GM21423 (cell line): ENCODE measurements around the gene RRAD.
"Not testable (repeated sequence)": the region's sequence is repeated elsewhere in the genome, so short reads cannot be mapped to it uniquely, and the experiment has no call there.

ENCODE experiments used
- ATAC-seq: cut with Tn5 transposase; IDR thresholded peaks from one replicate; pipeline ENCODE4 v1.9.1; 2021; ENCODE audit warnings: mild to moderate bottlenecking, moderate library complexity; ENCODE audit not compliant: unreplicated experiment

Gene RRAD

DNA sequence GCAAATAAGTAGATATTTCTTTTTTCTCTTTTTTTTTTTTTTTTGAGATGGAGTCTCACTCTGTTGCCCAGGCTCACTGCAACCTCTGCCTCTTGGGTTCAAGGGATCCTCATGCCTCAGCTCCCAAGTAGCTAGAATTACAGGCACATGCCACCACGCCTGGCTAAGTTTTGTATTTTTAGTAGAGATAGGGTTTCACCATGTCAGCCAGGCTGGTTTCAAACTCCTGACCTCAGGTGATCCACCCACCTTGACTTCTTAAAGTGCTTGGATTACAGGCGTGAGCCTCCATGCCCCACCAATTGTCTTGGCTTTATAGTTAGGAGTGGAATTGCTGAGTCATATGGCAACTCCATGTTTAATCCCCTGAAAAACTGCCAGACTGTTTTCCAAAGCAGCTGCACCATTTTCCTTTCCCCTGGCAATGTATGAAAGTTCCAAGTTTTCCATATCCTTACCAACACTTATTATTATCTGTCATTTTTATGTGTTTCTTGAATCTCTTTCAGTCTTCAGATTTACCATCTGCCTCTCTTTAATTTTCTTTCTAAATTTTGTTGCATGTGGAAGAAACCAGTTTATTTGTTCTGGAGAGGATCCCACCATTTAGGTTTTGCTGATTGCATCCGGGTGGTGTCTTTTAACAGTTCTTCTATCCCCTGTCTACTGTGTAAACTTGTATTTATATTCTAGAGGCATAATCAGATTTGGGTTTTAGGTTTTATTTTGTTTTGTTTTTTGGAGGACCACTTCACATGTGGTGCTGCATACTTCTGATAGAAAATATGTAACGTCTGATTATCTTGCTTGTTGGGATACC is 25.8 kb upstream of the RRAD start:
- ATAC-seq, result no peak

DNA sequence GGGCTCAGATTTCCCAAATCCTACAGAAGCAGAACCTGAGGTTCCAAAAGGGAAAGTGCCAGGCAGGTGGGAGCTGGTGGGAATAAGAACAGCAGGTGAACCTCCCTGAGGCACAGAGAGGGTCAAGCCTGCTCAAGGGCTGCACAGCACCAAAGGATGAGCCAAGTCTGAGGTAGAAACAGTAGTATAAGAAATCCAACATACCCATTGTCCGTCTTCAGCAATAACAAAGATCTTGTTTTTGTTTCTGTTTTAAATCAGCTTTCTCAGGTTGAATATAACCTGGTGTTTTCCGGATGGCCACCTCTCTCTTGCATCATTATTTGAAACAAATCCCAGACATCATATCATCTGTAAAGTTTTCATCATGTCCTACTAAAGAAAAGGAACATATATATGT is 25.1 kb upstream of the RRAD start:
- ATAC-seq, result no peak

DNA sequence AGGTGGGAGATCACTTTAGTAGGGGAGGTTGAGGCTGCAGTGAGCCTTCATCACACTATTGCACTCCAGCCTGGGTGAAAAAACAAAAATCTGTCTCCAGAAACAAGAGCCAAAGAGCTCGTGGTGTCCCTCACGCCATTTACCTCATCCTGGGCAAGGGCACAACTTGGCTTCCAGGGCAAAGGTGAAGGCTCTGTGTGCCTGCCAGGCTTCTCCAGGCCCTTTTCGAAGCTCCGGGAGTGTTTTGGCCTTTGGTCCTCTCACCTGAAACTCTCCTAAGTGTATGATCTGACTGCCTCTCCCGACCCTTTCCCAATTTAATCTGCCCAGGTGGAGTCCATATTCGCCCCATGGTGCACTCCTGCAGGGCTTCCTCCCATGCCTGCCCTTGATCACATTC is 24.1 kb upstream of the RRAD start:
- ATAC-seq, result no peak

DNA sequence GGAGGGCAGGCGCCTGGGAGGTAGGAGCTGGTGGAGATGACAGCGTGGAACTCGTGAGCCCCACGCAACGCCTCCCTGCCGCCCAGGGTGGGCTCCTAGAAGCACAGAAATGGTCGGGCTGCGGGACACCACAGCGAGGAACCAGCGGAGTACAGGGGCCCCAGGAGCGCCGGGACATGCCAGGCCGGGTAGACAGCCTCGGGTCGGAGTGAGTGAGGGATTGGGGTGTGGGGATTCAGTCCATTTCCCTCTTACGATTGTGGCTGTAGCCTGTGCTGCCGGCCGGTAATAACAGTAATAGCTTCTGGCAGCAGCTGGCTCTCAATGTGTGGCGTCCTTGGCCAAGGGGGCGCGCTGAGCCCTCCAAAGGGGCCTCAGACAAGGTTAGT is 23.5 kb upstream of the RRAD start:
- no peak for ATAC-seq

DNA sequence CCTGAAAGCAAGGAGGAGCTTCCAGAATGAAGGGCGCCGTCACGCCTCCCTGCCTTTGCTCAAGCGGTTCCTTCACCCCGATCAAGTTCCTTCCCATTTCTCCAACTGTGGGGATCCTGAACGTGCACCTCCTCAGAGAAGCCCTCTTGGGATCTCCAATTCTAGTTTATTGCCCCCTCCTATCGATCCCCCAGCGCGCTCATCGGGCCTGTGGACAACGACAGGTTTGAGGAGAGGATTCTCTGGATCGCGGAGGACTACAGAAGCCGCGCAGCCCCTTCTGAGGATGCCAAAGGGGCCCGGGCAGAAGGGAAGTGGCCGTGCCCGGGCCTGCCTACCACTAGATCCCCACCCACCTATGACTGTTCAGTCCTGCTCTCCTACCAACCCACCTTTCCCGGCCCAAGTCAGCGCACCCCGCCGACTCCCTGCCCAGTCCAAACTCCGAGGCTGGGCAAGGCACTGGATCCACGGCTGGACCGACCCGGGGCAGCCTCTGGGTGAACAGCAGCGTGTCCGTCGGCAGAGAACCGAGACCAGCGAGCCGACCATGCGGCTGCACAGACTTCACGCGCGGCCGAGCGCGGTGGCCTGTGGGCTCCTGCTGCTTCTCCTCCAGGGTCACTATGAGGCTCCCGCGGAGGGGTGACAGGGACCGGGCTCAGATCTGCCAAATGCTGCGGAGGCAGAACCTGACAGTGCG is 22.9 kb upstream of the RRAD start:
- no peak for ATAC-seq

DNA sequence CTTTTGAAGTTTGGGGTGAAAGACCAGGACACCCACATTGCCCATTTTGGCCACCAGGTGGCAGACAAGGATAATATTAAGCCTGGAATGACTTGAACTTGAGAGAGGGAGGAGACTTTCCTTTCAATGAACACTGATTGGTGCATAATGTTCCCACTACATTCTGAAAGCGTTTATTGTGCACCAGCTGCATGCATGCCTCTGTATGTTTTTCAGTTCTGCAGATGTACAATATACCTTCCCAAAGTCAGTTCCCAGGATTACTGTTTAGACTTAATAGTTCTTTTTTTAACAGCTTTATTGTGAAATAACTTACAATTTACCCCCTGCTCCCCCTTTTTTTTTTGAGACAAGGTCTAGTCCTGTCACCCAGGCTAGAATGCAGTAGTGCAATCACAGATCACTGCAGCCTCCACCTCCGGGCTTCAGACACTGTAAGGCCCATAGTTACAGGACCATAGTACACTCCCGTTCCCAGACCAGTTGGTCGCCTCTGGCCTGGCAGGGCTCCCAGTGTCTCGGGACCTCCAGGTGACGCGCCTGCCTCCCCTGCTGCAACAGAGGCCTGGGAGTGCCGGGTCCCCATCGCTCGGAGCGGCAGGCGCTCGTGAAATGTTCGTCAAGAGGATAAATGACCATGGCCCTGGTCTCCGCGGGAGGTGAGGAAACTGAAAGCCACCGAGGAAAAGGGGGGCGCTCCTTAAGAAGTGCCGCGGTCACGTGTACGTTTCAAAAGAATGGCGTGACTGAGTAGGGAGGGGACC is 22.1 kb upstream of the RRAD start:
- ATAC-seq, result peak; percentile 59

DNA sequence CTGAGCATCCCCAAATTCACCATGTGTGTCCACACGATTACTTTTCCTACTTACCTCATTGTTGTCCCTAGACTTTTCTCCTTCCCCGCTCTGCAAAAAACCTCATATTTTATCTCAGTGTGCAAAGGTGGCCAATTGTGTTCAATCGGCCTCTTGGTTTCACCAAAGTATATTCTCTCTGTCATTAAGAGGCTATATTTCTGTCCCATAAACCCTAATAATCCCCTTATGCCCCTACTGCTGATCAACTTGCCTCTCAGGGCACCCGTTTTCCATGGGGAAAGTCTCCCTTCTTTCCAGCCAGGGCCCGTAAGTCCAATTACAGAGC is 21.6 kb upstream of the RRAD start:
- no peak for ATAC-seq

DNA sequence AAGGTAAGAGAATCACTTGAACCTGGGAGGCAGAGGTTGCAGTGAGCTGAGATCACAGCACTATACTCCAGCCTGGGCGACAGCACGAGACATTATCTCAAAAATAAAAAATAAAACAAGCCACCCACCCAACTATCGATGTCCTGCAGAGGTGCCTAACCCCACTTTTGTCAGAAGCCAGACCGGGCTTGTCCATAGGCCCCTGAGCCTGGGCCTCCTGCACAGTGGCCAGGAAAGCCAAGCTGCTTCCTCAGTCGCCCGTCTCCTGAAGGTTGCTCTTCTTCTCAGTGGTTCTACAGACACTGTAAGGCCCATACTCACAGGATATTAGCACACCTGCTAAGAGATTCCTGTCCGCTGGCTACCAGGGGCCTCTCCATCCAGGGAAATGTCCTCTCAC is 21.2 kb upstream of the RRAD start:
- ATAC-seq, result no peak

DNA sequence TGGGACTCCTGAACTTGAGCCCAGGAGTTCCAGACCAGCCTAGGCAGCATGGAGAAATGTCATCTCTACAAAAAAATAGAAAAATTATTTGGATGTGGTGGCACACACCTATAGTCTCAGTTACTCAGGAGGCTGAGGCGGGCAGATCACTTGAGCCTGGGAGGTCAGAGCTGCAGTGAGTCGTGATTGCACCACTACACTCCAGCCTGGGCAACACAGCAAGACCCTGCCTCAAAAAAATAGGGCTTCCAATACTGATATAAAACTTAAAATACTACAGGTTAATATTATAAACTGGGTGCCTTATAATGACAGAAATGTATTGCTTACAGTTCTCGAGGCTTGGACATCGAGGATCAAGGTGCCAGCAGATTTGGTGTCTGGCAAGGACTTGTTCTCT is 20.6 kb upstream of the RRAD start:
- ATAC-seq, result no peak

DNA sequence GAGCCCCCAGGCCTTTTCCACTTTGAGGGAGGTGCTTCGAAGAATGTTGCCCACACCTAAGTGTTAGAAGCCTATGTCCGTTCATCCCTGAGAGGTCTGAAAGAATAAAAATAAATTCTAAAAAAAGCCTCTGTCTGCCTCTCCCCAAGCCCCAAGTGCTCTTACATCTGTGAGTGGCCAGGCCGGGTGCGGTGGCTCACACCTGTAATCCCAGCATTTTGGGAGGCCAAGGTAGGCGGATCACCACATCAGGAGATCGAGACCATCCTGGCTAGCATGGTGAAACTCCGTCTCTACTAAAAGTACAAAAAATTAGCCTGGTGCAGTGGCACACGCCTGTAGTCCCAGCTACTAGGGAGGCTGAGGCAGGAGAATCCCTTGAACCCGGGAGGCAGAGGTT is 19.6 kb upstream of the RRAD start:
- not testable (repeated sequence) for ATAC-seq

DNA sequence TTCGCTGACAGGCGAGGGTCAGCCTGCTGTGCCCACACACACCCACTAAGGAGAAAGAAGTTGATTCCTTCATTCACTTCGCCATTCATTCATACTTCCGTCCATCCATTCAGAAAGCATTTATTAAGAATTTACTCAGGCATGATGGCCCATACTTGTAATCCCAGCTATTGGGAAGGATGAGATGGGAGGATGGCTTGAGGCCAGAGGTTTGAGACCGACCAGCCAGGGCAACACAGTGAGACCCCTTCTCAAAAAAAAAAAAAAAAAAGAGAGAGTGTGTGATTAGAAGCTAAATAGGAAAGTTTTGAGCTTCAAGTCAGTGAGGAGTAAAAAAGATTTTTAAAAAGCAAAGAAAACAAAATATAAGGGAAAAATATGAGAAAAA is 18.7 kb upstream of the RRAD start:
- ATAC-seq, result no peak

DNA sequence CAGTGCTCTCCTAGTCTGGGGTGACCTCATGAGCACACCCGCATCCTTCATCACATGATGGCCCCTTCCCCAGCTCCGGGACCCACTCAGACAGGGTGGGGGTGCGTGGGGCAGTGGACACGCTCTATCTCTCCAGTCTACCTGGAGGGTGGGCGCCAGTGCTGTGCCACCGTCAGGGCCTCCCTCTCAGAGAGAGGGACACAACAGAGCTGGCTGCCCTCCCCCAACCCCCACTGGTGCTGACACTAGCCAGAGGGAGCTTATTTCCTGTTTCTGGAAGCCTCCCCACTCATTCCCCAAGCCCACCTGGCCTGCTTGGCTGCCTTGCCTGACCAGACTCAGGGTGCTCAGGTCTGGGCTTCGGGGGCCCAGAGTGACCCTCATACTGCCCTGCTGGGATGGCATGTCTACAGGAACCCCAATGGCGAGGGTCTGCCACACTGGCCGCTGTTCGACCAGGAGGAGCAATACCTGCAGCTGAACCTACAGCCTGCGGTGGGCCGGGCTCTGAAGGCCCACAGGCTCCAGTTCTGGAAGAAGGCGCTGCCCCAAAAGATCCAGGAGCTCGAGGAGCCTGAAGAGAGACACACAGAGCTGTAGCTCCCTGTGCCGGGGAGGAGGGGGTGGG is 18.2 kb upstream of the RRAD start:
- no peak for ATAC-seq

DNA sequence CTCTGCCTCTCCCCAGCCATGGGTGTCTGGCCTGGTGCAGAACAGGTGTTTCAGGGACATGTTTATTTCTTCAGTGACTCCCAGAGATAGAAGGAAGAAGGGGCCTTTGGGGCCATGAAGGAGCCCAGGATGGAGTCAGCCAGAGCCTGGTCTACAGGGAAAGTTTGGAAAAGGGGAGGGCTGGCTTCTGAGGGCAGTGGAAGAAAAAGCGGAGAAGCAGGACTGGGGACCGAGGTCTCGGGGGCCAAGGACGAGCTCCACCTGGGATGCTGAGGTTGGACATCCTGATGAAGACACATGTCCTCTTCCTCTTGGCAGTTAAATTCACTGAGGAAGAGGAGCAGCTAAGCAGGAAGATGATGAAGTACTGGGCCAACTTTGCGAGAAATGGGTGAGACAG is 17.6 kb upstream of the RRAD start:
- ATAC-seq, result no peak

DNA sequence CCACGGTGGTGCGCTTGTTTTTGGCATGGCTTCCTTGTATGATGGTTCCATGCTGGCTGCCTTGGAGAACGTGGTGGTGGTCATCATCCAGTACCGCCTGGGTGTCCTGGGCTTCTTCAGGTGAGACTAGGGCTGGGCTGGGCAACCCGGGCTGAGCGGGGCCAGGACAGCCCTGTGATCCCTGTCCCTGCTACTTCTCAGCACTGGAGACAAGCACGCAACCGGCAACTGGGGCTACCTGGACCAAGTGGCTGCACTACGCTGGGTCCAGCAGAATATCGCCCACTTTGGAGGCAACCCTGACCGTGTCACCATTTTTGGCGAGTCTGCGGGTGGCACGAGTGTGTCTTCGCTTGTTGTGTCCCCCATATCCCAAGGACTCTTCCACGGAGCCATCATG is 14.9 kb upstream of the RRAD start:
- no peak for ATAC-seq

DNA sequence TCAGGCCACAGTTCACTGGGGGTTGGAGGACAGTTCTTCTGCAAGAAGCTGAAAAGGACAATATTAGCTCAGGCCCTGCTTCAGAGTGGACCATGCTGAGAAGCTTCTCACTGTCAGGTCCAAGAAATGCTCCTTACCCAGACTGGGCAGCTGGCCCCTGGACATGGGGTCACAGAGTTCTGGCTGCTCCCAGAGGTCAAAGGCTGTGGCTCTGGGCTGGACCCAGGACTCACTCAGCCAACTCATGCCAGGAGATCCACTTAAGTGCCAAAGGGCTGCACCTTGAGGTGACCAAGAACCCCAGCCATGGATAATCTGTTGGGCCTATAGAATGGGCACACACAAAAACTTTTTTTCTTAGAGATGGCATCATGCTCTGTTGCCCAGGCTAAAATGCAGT is 14.0 kb upstream of the RRAD start:
- no peak for ATAC-seq

DNA sequence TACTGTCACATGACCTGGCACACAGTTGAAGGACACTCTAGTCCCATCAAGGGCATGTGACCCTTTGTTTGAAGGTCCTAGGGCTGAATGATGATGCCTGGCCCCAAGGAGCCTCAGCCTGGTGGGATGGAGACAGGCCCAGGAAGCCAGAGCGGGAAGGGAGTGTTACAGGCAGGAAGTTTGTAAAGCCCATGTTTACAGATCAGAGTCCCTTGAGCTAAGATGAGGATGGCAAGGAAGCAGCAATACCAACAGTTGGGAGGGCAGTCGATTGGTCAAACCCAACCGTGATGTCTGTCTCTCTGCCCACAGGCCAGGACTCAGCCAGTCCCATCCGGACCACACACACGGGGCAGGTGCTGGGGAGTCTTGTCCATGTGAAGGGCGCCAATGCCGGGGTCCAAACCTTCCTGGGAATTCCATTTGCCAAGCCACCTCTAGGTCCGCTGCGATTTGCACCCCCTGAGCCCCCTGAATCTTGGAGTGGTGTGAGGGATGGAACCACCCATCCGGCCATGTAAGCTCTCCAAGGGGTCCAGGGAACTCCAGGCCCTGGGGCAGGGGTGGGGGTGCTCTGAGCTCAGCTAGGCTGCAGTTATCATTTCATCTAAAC is 12.5 kb upstream of the RRAD start:
- ATAC-seq, result no peak

DNA sequence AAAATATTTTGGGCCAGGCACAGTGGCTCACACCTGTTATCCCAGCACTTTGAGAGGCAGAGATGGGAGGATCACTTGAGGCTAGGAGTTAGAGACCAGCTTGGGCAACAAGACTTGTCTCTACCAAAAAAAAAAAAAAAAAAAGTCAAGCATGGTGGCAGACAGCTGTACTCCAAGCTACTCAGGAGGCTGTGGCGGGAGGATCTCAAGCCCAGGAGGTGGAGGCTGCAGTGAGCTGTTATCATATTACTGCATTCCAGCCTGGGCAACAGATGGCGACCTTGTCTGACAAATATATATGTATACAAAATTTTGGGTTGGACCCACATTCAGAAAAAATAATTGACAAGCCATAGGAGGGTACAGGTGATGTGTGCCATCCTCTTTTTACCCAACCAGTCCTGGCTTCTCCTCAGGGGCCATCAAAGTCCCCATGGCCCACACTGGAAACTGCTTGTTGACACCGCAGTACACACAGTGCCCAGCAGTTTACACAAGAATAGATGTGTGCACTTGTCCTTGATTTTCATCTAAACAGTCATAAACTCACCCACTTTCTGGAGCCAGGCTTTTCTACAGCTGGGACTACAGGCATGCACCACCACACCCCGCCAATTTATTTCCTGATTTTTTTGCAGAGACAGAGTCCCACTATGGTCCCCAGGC is 11.7 kb upstream of the RRAD start:
- no peak for ATAC-seq

DNA sequence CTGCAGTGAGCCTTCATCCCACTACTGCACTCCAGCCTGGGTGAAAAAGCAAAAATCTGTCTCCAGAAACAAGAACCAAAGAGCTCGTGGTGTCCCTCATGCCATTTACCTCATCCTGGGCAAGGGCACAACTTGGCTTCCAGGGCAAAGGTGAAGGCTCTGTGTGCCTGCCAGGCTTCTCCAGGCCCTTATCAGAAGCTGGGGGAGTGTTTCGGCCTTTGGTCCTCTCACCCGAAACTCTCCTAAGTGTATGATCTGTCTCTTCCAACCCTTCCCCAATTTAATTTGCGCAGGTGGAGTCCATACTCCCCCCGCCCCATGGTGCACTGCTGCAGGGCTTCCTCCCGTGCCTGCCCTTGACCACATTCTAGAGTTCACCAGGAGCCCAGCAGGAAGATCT is 11.1 kb upstream of the RRAD start:
- ATAC-seq, result no peak

DNA sequence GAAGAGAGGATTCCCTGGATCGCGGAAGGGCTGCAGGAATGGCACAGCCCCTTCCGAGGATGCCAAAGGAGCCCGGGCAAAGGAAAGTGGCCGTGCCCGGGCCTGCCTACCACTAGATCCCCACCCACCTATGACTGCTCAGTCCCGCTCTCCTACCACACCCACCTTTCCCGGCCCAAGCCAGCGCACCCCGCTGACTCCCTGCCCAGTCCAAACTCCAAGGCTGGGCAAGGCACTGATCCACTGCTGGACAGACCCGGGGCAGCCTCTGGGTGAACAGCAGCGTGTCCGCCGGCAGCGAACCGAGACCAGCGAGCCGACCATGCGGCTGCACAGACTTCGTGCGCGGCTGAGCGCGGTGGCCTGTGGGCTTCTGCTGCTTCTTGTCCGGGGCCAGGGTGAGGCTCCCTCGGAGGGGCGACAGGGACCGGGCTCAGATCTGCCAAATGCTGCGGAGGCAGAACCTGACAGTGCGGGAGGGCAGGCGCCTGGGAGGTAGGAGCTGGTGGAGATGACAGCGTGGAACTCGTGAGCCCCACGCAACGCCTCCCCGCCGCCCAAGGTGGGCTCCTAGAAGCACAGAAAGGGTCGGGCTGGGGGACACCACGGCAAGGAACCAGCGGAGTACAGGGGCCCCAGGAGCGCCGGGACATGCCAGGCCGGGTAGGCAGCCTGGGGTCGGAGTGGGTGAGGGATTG is 10.1 kb upstream of the RRAD start, which contains the start of gene CES2:
Gene CES2, plus strand, starts transcription at position 203 of the 698 bp plus-strand sequence. Its CDS starts 120 bp downstream, at position 323.
- no peak for ATAC-seq

DNA sequence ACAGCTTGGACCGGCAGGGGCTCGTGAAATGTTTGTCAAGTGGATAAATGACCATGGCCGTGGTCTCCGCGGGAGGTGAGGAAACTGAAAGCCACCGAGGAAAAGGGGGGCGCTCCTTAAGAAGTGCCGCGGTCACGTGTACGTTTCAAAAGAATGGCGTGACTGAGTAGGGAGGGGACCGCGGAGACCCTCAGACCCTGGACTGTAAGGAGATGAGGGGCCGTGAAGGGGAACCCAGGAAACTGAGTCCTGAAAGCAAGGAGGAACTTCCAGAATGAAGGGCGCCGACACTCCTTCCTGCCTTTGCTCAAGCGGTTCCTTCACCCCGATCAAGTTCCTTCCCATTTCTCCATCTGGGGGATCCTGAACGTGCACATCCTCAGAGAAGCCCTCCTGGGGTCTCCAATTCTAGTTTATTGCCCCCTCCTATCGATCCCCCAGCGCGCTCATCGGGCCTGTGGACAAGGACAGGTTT is 9.5 kb upstream of the RRAD start:
- peak; percentile 4 for ATAC-seq
